HepG2 (cell line): ENCODE data around the gene IP6K1. TPM values are rescaled to one million over a fixed set of nuclear protein-coding genes. Genes with fewer than 3 reads are reported as not detected.

Source experiments
- ATF2 ChIP-seq: sonication (generic); formaldehyde crosslinking; IDR thresholded peaks from 2 replicates; pipeline ENCODE4 v1.4.0; 2020; ENCODE audit warnings: missing genetic modification reagents
- BRCA1 ChIP-seq: sonication (generic); formaldehyde crosslinking; IDR thresholded peaks from 2 replicates; pipeline ENCODE4 v1.4.0; 2020; ENCODE audit warnings: missing genetic modification reagents
- CHD4 ChIP-seq: fragments of 200-600 bp; sonication (generic); IDR thresholded peaks from 2 replicates; pipeline ENCODE4 v1.7.0; 2017; ENCODE audit warnings: mild to moderate bottlenecking, low read length, borderline replicate concordance
- DRAP1 ChIP-seq: IDR thresholded peaks from 2 replicates; pipeline ENCODE4 v1.6.1; 2016; ENCODE audit warnings: missing genetic modification reagents, missing compliant biosample characterization
- ESRRA ChIP-seq: sonication (generic); formaldehyde crosslinking; IDR thresholded peaks from 2 replicates; pipeline ENCODE4 v1.5.1; 2020; ENCODE audit warnings: mild to moderate bottlenecking, low read depth, missing genetic modification reagents
- FOXC1 ChIP-seq: sonication (generic); formaldehyde crosslinking; IDR thresholded peaks from 2 replicates; pipeline ENCODE4 v1.8.0; 2022; ENCODE audit warnings: mild to moderate bottlenecking, missing genetic modification reagents, borderline replicate concordance
- HNRNPUL1 ChIP-seq: fragments of 200-400 bp; formaldehyde crosslinking; IDR thresholded peaks from 2 replicates; pipeline ENCODE4 v1.6.1; 2017; ENCODE audit warnings: low read depth, mild to moderate bottlenecking, low read length, moderate library complexity
- HOXA5 ChIP-seq: sonication (generic); formaldehyde crosslinking; IDR thresholded peaks from 2 replicates; pipeline ENCODE4 v1.4.0; 2020; ENCODE audit warnings: missing genetic modification reagents
- NFKB2 ChIP-seq: sonication (generic); formaldehyde crosslinking; IDR thresholded peaks from 2 replicates; pipeline ENCODE4 v1.4.0; 2020; ENCODE audit warnings: missing genetic modification reagents, borderline replicate concordance
- RBM39 ChIP-seq: fragments of 200-400 bp; formaldehyde crosslinking; IDR thresholded peaks from one replicate; pipeline ENCODE4 v1.6.1; 2018; ENCODE audit warnings: antibody characterized with exemption, mild to moderate bottlenecking, low read depth, low read length; ENCODE audit not compliant: poor library complexity, severe bottlenecking
- RXRA ChIP-seq: sonication (generic); formaldehyde crosslinking; IDR thresholded peaks from 2 replicates; pipeline ENCODE4 v1.5.1; 2020; ENCODE audit warnings: missing genetic modification reagents
- TMF1 ChIP-seq: sonication (generic); formaldehyde crosslinking; IDR thresholded peaks from 2 replicates; pipeline ENCODE4 v1.8.1; 2022; ENCODE audit warnings: low read depth, missing genetic modification reagents
- ZBTB26 ChIP-seq: IDR thresholded peaks from 2 replicates; pipeline ENCODE4 v1.6.1; 2016; ENCODE audit warnings: missing compliant biosample characterization, missing genetic modification reagents, borderline replicate concordance
- ZBTB46 ChIP-seq: sonication (generic); formaldehyde crosslinking; IDR thresholded peaks from 2 replicates; pipeline ENCODE4 v1.4.0; 2020; ENCODE audit warnings: mild to moderate bottlenecking, missing genetic modification reagents, borderline replicate concordance
- ZNF234 ChIP-seq: sonication (generic); formaldehyde crosslinking; conservative IDR thresholded peaks from 2 replicates; pipeline ENCODE4 v1.5.1; 2020; ENCODE audit warnings: mild to moderate bottlenecking, missing genetic modification reagents
- ZNF280B ChIP-seq: sonication (generic); formaldehyde crosslinking; IDR thresholded peaks from 2 replicates; pipeline ENCODE4 v1.5.0; 2020; ENCODE audit warnings: missing genetic modification reagents, mild to moderate bottlenecking, borderline replicate concordance
- ZNF317 ChIP-seq: sonication (generic); formaldehyde crosslinking; IDR thresholded peaks from 2 replicates; pipeline ENCODE4 v1.5.0; 2020; ENCODE audit warnings: mild to moderate bottlenecking, missing genetic modification reagents
- ZNF710 ChIP-seq: sonication (generic); formaldehyde crosslinking; IDR thresholded peaks from 2 replicates; pipeline ENCODE4 v1.5.0; 2020; ENCODE audit warnings: mild to moderate bottlenecking, missing genetic modification reagents, borderline replicate concordance
- polyA plus RNA-seq, 8 experiments: library from polyadenylated mRNA; depleted of rRNA in 3 of 8; stranded (reverse) in 7 of 8; unstranded in 1 of 8; fragments of >200 nt; fragmentation: Illumina TruSeq in 4 of 8; extraction: Trizol in 4 of 8; gene quantifications; 2 replicates each; pipeline versions ENCODE4 v1.2.1 to v1.2.3, GENCODE V29; 2011 to 2016; ENCODE audit warnings: low read depth in 4 of 8, missing spikeins in 1 of 8, mixed read lengths in 1 of 8; ENCODE audit not compliant: insufficient read depth in 1 of 8
- total RNA-seq, 5 experiments: library from RNA; depleted of rRNA; stranded (reverse); fragments of >200 nt; fragmentation: Illumina TruSeq; extraction: Trizol; gene quantifications; 2 replicates each; pipeline ENCODE4 v1.2.3, GENCODE V29; 2016; ENCODE audit warnings: low read depth in 1 of 5

The IP6K1 gene
- total and polyA plus RNA-seq, 2 of the 13 experiments (the other 11 are each of a cell fraction or from before 2014, with no cell fraction given): 17.7 to 29.7 TPM

GRCh38 chr3:49689046-49689907 lies 97.1 kb downstream of the IP6K1 start, which contains the start of the genes MST1 and RNF123 (continued):
- TF ChIP-seq ZNF710 (CRISPR knock-in tag) (0 out of 2 replicates have a peak, but pooled peaks have one; percentile 48), CHD4 (peak; percentile 76; the same call in 1 of the 2 replicates), ESRRA (CRISPR knock-in tag) (no peak), BRCA1 (no peak), RBM39 (no peak), ZNF234 (CRISPR knock-in tag) (0 out of 2 replicates have a peak, but pooled peaks have one; percentile 65), ATF2 (CRISPR knock-in tag) (peak; percentile 52; the same call in 1 of the 2 replicates), TMF1 (CRISPR knock-in tag) (no peak), HOXA5 (peak; percentile 28; the same call in 1 of the 2 replicates), ZNF317 (no peak), RXRA (CRISPR knock-in tag) (peak; percentile 66; the same call in 1 of the 2 replicates), FOXC1 (peak; percentile 87; the same call in 1 of the 2 replicates), NFKB2 (CRISPR knock-in tag) (peak; percentile 41; the same call in 1 of the 2 replicates), ZBTB46 (0 out of 2 replicates have a peak, but pooled peaks have one; percentile 42), ZBTB26 (CRISPR knock-in tag) (peak; percentile 37; the same call in 1 of the 2 replicates), ZNF280B (CRISPR knock-in tag) (0 out of 2 replicates have a peak, but pooled peaks have one; percentile 25), HNRNPUL1 (peak; percentile 43; the same call in 1 of the 2 replicates), DRAP1 (CRISPR knock-in tag) (peak; percentile 50; the same call in 1 of the 2 replicates)
